ENCODE results near the gene PDE4D. TPM values are rescaled to one million over a fixed set of nuclear protein-coding genes. Genes with fewer than 3 reads are reported as not detected.

The PDE4D gene
- total and polyA plus RNA-seq, 2 donors (not counting 1 experiment from before 2014, with no cell fraction given): 14.9 to 171 TPM

DNA sequence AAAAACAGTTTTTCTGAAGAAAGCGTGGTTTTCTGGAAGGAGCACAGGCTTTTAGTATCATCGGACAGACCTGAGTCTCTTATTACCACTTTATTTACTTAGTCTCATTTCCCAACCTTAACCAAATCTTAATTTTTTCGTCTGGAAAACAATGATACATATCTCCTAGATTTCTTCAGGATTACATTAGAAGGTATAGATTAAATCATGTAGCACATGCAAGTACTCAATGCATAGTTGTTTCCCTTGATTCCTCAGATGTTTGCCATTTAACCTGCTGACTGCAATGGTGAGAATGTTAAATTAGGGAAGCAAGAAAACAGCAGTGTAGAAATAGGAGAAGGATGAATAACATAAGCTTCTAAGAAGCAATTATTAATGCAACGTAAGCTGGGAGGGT is 289.4 kb downstream of the PDE4D start:
- Mint-ChIP-seq H3K4me3 (no peak overlapping the region), H3K27ac (no peak overlapping the region), H3K9me3 (ENCODE audit: insufficient read depth) (no peaks in the 10 kb centered on the region), H3K27me3 (peaks cover 4% of the 10 kb centered on the region), H3K4me1 (peaks cover 20% of the 10 kb centered on the region)
- no peaks in the 10 kb centered on the region for H3K9me3 ChIP-seq (ENCODE audit: control extremely low read depth in 1 of 3, control insufficient read depth in 2 of 3, insufficient read depth in 1 of 3, low read length in 2 of 3)
- no peak overlapping the region for H3K9ac ChIP-seq (ENCODE audit: low read length)
- intact Hi-C loops (cut with micrococcal nuclease): no loop called here
- no peaks in the 10 kb centered on the region for H3K79me2 ChIP-seq (ENCODE audit: control insufficient read depth, insufficient read depth, low read length)
- no peaks in the 10 kb centered on the region for H3K36me3 ChIP-seq (replicated peaks in 1 of 2; ENCODE audit: control extremely low read depth in 1 of 2, control insufficient read depth in 1 of 2, extremely low read depth in 1 of 2, insufficient read depth in 2 of 2, low read length in 1 of 2)
- TF ChIP-seq, protein P1, sequence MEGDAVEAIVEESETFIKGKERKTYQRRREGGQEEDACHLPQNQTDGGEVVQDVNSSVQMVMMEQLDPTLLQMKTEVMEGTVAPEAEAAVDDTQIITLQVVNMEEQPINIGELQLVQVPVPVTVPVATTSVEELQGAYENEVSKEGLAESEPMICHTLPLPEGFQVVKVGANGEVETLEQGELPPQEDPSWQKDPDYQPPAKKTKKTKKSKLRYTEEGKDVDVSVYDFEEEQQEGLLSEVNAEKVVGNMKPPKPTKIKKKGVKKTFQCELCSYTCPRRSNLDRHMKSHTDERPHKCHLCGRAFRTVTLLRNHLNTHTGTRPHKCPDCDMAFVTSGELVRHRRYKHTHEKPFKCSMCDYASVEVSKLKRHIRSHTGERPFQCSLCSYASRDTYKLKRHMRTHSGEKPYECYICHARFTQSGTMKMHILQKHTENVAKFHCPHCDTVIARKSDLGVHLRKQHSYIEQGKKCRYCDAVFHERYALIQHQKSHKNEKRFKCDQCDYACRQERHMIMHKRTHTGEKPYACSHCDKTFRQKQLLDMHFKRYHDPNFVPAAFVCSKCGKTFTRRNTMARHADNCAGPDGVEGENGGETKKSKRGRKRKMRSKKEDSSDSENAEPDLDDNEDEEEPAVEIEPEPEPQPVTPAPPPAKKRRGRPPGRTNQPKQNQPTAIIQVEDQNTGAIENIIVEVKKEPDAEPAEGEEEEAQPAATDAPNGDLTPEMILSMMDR (IDR thresholded peaks at IDR 0.05): no peak
- no peak for TF ChIP-seq EZH2 (IDR thresholded peaks at IDR 0.05; ENCODE audit: borderline replicate concordance, insufficient read depth, low read depth, low read length, poor library complexity, severe bottlenecking)
- H3K4me1 ChIP-seq (ENCODE audit: control insufficient read depth in 2 of 2, insufficient read depth in 2 of 2, low read length in 2 of 2): no peaks in the 10 kb centered on the region
- no peak overlapping the region for H3K4me3 ChIP-seq (ENCODE audit: control extremely low read depth in 1 of 5, extremely low read depth in 1 of 5, insufficient read depth in 1 of 5, low read depth in 2 of 5, low read length in 4 of 5)
- no peak overlapping the region for H3K4me2 ChIP-seq (replicated peaks; ENCODE audit: low read depth, low read length, poor library complexity, severe bottlenecking)
- ChIA-PET POLR2A (no interaction called here), CTCF (no interaction called here)
- DNase-seq (no peak), ATAC-seq (ENCODE audit: low read depth) (no peak)
- H3K27ac ChIP-seq (ENCODE audit: low read length in 2 of 2): no peak overlapping the region
- no peaks in the 10 kb centered on the region for H3K27me3 ChIP-seq (replicated peaks in 1 of 4; ENCODE audit: control extremely low read depth in 1 of 4, control insufficient read depth in 3 of 4, insufficient read depth in 4 of 4, low read length in 3 of 4)
- WGBS (ENCODE audit: insufficient coverage): 100% methylated on average over 1 of the region's 4 CpGs
- H4K20me1 ChIP-seq (ENCODE audit: control insufficient read depth, insufficient read depth, low read length, poor library complexity, severe bottlenecking): no peaks in the 10 kb centered on the region
- no peak overlapping the region for H2AFZ ChIP-seq (ENCODE audit: insufficient read depth, low read depth, low read length, poor library complexity, severe bottlenecking)

DNA sequence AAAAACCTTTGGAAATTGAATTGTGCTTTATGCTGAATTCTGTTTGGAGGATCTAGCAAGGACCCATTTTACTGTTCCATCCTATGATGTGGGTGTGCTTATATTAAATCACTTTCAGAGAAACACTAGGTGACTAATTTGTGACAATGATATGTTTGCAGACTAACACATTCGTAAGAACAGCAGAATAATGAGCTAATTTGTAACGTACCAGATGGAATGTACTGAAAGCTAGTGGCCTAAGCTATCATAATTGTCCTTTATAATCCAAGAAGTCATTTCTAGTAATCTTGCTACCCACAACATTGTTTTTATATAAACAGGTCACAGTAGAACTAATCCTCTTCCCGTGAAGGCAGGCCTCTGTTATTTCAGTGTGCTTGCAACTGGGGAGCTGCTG is 292.5 kb downstream of the PDE4D start:
- Mint-ChIP-seq H3K4me3 (no peak overlapping the region), H3K4me1 (peaks cover 31% of the 10 kb centered on the region), H3K9me3 (ENCODE audit: insufficient read depth) (no peaks in the 10 kb centered on the region), H3K27me3 (no peaks in the 10 kb centered on the region), H3K27ac (no peak overlapping the region)
- no peaks in the 10 kb centered on the region for H4K20me1 ChIP-seq (ENCODE audit: control insufficient read depth, insufficient read depth, low read length, poor library complexity, severe bottlenecking)
- H2AFZ ChIP-seq (ENCODE audit: insufficient read depth, low read depth, low read length, poor library complexity, severe bottlenecking): no peak overlapping the region
- no peaks in the 10 kb centered on the region for H3K79me2 ChIP-seq (ENCODE audit: control insufficient read depth, insufficient read depth, low read length)
- no peak overlapping the region for H3K27ac ChIP-seq (ENCODE audit: low read length in 2 of 2)
- H3K36me3 ChIP-seq (replicated peaks in 1 of 2; ENCODE audit: control extremely low read depth in 1 of 2, control insufficient read depth in 1 of 2, extremely low read depth in 1 of 2, insufficient read depth in 2 of 2, low read length in 1 of 2): no peaks in the 10 kb centered on the region
- H3K9me3 ChIP-seq (ENCODE audit: control extremely low read depth in 1 of 3, control insufficient read depth in 2 of 3, insufficient read depth in 1 of 3, low read length in 2 of 3): no peaks in the 10 kb centered on the region
- H3K4me3 ChIP-seq (ENCODE audit: control extremely low read depth in 1 of 5, extremely low read depth in 1 of 5, insufficient read depth in 1 of 5, low read depth in 2 of 5, low read length in 4 of 5): no peak overlapping the region
- WGBS (ENCODE audit: insufficient coverage): 100% methylated on average over 2 of the region's 3 CpGs
- H3K27me3 ChIP-seq (replicated peaks in 1 of 4; ENCODE audit: control extremely low read depth in 1 of 4, control insufficient read depth in 3 of 4, insufficient read depth in 4 of 4, low read length in 3 of 4): no peaks in the 10 kb centered on the region
- H3K4me1 ChIP-seq (ENCODE audit: control insufficient read depth in 2 of 2, insufficient read depth in 2 of 2, low read length in 2 of 2): peaks cover 6 to 10% of the 10 kb centered on the region in 2 donors
- H3K4me2 ChIP-seq (replicated peaks; ENCODE audit: low read depth, low read length, poor library complexity, severe bottlenecking): no peak overlapping the region
- no peak overlapping the region for H3K9ac ChIP-seq (ENCODE audit: low read length)
- no peak for DNase-seq
- TF ChIP-seq EZH2 (IDR thresholded peaks at IDR 0.05; ENCODE audit: borderline replicate concordance, insufficient read depth, low read depth, low read length, poor library complexity, severe bottlenecking): no peak
- TF ChIP-seq, protein P1 (IDR thresholded peaks at IDR 0.05): no peak
- intact Hi-C loops (cut with micrococcal nuclease): no loop called here
- POLR2A ChIA-PET: no interaction called here
- no peak for ATAC-seq (ENCODE audit: low read depth)
- CTCF ChIA-PET: interaction anchor here (0.9 to 1.1 kb wide), 2 partner anchors 10 to 94 kb away, joined by 3 read pairs; no protein-coding TSS in a partner anchor
